Central memory CD8-positive, alpha-beta T cell (primary cell): ENCODE results near the gene KMT2D.
A peak's percentile ranks its signal among the peaks of the same experiment; 100 is the strongest.
"Not testable (repeated sequence)": the region's sequence is repeated elsewhere in the genome, so short reads cannot be mapped to it uniquely, and the experiment has no call there.

ENCODE experiments used
- ATAC-seq: fragments of 150-1000 bp; cut with Tn5 transposase; replicated peaks from 2 replicates; pipeline ENCODE4 v1.10.0; 2022; ENCODE audit warnings: mild to moderate bottlenecking, moderate FRiP score, moderate number of reproducible peaks; ENCODE audit not compliant: poor library complexity, severe bottlenecking; ENCODE audit errors: extremely low read depth
- DNase-seq, 2 donors: peaks; one replicate each; pipeline ENCODE4 v3.0.0; 2021; ENCODE audit warnings: low spot score in 2 of 2
- H3K27ac Mint-ChIP-seq: one replicate; pipeline ENCODE4 v1.8.0; 2022; ENCODE audit warnings: low read depth, mild to moderate bottlenecking, moderate library complexity, mixed read lengths
- H3K27me3 Mint-ChIP-seq: one replicate; pipeline ENCODE4 v1.8.0; 2022; ENCODE audit warnings: mixed read lengths
- H3K36me3 Mint-ChIP-seq: one replicate; pipeline ENCODE4 v1.8.0; 2022; ENCODE audit warnings: mild to moderate bottlenecking, moderate library complexity, mixed read lengths; ENCODE audit not compliant: insufficient read depth
- H3K4me1 Mint-ChIP-seq: one replicate; pipeline ENCODE4 v1.8.0; 2022; ENCODE audit warnings: mixed read lengths
- H3K4me3 Mint-ChIP-seq: one replicate; pipeline ENCODE4 v1.8.0; 2022; ENCODE audit warnings: mild to moderate bottlenecking, moderate library complexity, mixed read lengths
- H3K9me3 Mint-ChIP-seq: one replicate; pipeline ENCODE4 v1.8.0; 2022; ENCODE audit warnings: mixed read lengths

Gene KMT2D

GRCh38 chr12:49069507-49070346 is 9.1 kb upstream of the KMT2D start, which contains the start of gene RHEBL1:
RHEBL1 (minus strand) TSS chr12:49069979; CDS start chr12:49069785, 194 bp downstream.
- DNase-seq (peak; percentile 93 to 97), ATAC-seq (peak; percentile 99)
- Mint-ChIP-seq H3K27me3 (no peaks in the 10 kb centered on the region), H3K9me3 (no peaks in the 10 kb centered on the region), H3K36me3 (peaks cover 2% of the 10 kb centered on the region), H3K4me1 (peaks cover 19% of the 10 kb centered on the region), H3K4me3 (peak within 1 kb of the TSS; percentile 84), H3K27ac (peak within 1 kb of the TSS; percentile 90)

GRCh38 chr12:49068879-49069506 is 8.4 kb upstream of the KMT2D start:
- H3K36me3 Mint-ChIP-seq, result peaks cover 2% of the 10 kb centered on the region
- H3K4me3 Mint-ChIP-seq, result peak overlapping the region; percentile 84
- peak overlapping the region; percentile 90 for H3K27ac Mint-ChIP-seq
- H3K27me3 Mint-ChIP-seq, result no peaks in the 10 kb centered on the region
- ATAC-seq (no peak), DNase-seq (no peak)
- peaks cover 22% of the 10 kb centered on the region for H3K4me1 Mint-ChIP-seq
- H3K9me3 Mint-ChIP-seq, result no peaks in the 10 kb centered on the region

GRCh38 chr12:49066120-49066519 is 5.5 kb upstream of the KMT2D start:
- H3K27ac Mint-ChIP-seq, result no peak overlapping the region
- peaks cover 7% of the 10 kb centered on the region for H3K36me3 Mint-ChIP-seq
- ATAC-seq (no peak), DNase-seq (no peak)
- H3K9me3 Mint-ChIP-seq, result no peaks in the 10 kb centered on the region
- no peaks in the 10 kb centered on the region for H3K27me3 Mint-ChIP-seq
- no peak overlapping the region for H3K4me3 Mint-ChIP-seq
- peaks cover 29% of the 10 kb centered on the region for H3K4me1 Mint-ChIP-seq

- H3K27me3 Mint-ChIP-seq, result no peaks in the 10 kb centered on the region
- H3K27ac Mint-ChIP-seq, result no peak overlapping the region
- H3K36me3 Mint-ChIP-seq, result peaks cover 16% of the 10 kb centered on the region
- no peak overlapping the region for H3K4me3 Mint-ChIP-seq
- ATAC-seq (no peak), DNase-seq (no peak)
- H3K4me1 Mint-ChIP-seq, result peaks cover 23% of the 10 kb centered on the region
- no peaks in the 10 kb centered on the region for H3K9me3 Mint-ChIP-seq
These were observed 4.2 kb upstream of the KMT2D start for GRCh38 chr12:49064767-49065152.

GRCh38 chr12:49061916-49062315 is 1.3 kb upstream of the KMT2D start:
- Mint-ChIP-seq H3K4me1 (peaks cover 37% of the 10 kb centered on the region), H3K36me3 (peaks cover 23% of the 10 kb centered on the region), H3K4me3 (peak overlapping the region; percentile 18)
- H3K27me3 Mint-ChIP-seq, H3K27ac Mint-ChIP-seq, DNase-seq, ATAC-seq, H3K9me3 Mint-ChIP-seq: not testable (repeated sequence)

- H3K27me3 Mint-ChIP-seq, result no peaks in the 10 kb centered on the region
- peak overlapping the region; percentile 91 for H3K27ac Mint-ChIP-seq
- ATAC-seq (no peak), DNase-seq (no peak)
- H3K4me3 Mint-ChIP-seq, result peak overlapping the region; percentile 93
- no peaks in the 10 kb centered on the region for H3K9me3 Mint-ChIP-seq
- peaks cover 45% of the 10 kb centered on the region for H3K4me1 Mint-ChIP-seq
- peaks cover 24% of the 10 kb centered on the region for H3K36me3 Mint-ChIP-seq
These were observed 610 bp upstream of the KMT2D start for GRCh38 chr12:49061157-49061650.

- Mint-ChIP-seq H3K27ac (peak overlapping the region; percentile 60), H3K9me3 (no peaks in the 10 kb centered on the region), H3K27me3 (no peaks in the 10 kb centered on the region), H3K36me3 (peaks cover 35% of the 10 kb centered on the region), H3K4me3 (peak overlapping the region; percentile 93), H3K4me1 (peaks cover 61% of the 10 kb centered on the region)
- peak; percentile 7 for ATAC-seq
- no peak for DNase-seq
These were observed 1.1 kb downstream of the KMT2D start for GRCh38 chr12:49059299-49060171.

- H3K27me3 Mint-ChIP-seq, result no peaks in the 10 kb centered on the region
- H3K4me3 Mint-ChIP-seq, result peak overlapping the region; percentile 93
- no peak for ATAC-seq
- DNase-seq, result no peak
- peak overlapping the region; percentile 60 for H3K27ac Mint-ChIP-seq
- no peaks in the 10 kb centered on the region for H3K9me3 Mint-ChIP-seq
- peaks cover 60% of the 10 kb centered on the region for H3K4me1 Mint-ChIP-seq
- peaks cover 35% of the 10 kb centered on the region for H3K36me3 Mint-ChIP-seq
These were observed 1.6 kb downstream of the KMT2D start for GRCh38 chr12:49059045-49059298.

GRCh38 chr12:49058366-49059044 is 2.1 kb downstream of the KMT2D start:
- peaks cover 34% of the 10 kb centered on the region for H3K36me3 Mint-ChIP-seq
- DNase-seq (no peak), ATAC-seq (no peak)
- no peaks in the 10 kb centered on the region for H3K9me3 Mint-ChIP-seq
- peak overlapping the region; percentile 93 for H3K4me3 Mint-ChIP-seq
- no peaks in the 10 kb centered on the region for H3K27me3 Mint-ChIP-seq
- peak overlapping the region; percentile 60 for H3K27ac Mint-ChIP-seq
- H3K4me1 Mint-ChIP-seq, result peaks cover 57% of the 10 kb centered on the region

GRCh38 chr12:49057888-49058287 is 2.7 kb downstream of the KMT2D start:
- Mint-ChIP-seq H3K36me3 (peaks cover 35% of the 10 kb centered on the region), H3K4me1 (peaks cover 57% of the 10 kb centered on the region), H3K9me3 (no peaks in the 10 kb centered on the region), H3K27ac (peak overlapping the region; percentile 60), H3K27me3 (no peaks in the 10 kb centered on the region), H3K4me3 (peak overlapping the region; percentile 93)
- ATAC-seq (no peak), DNase-seq (no peak)

- H3K9me3 Mint-ChIP-seq, result no peaks in the 10 kb centered on the region
- H3K36me3 Mint-ChIP-seq, result peaks cover 46% of the 10 kb centered on the region
- H3K27me3 Mint-ChIP-seq, result no peaks in the 10 kb centered on the region
- H3K4me1 Mint-ChIP-seq, result peaks cover 65% of the 10 kb centered on the region
- H3K4me3 Mint-ChIP-seq, result peak overlapping the region; percentile 93
- ATAC-seq, result peak; percentile 67
- DNase-seq, result peak in 1 of 2 donors; percentile 35
- peak overlapping the region; percentile 60 for H3K27ac Mint-ChIP-seq
These were observed 4.4 kb downstream of the KMT2D start for GRCh38 chr12:49055978-49056754.
